Sigmoid colon (tissue), 7 donors: Measurements from ENCODE around the gene SLC9A1. TPM values are rescaled to one million over a fixed set of nuclear protein-coding genes. Genes with fewer than 3 reads are reported as not detected.

Experiments used
- DNase-seq: peaks from one replicate; pipeline ENCODE4 v3.0.0-alpha.2; 2019
- H3K27ac ChIP-seq, 4 donors: fragments of 200-600 bp; sonication (generic); one replicate each; pipeline ENCODE4 v1.5.1; 2016 to 2019; ENCODE audit warnings: mild to moderate bottlenecking in 1 of 4
- H3K27me3 ChIP-seq, 3 donors: fragments of 200-600 bp; sonication (generic); one replicate each; pipeline ENCODE4 v1.5.1; 2019; ENCODE audit warnings: mild to moderate bottlenecking in 1 of 3
- H3K36me3 ChIP-seq, 4 donors: fragments of 200-600 bp; sonication (generic); one replicate each; pipeline ENCODE4 v1.5.1; 2016 to 2019
- H3K4me1 ChIP-seq, 4 donors: fragments of 200-600 bp; sonication (generic); one replicate each; pipeline ENCODE4 v1.5.1; 2017 to 2019
- H3K4me3 ChIP-seq, 4 donors: fragments of 200-600 bp; sonication (generic); one replicate each; pipeline ENCODE4 v1.5.1; 2017 to 2019; ENCODE audit warnings: mild to moderate bottlenecking in 2 of 4, moderate library complexity in 1 of 4
- H3K9me3 ChIP-seq, 4 donors: fragments of 200-600 bp in 3 of 4; sonication (generic) in 3 of 4; one replicate each; pipeline versions ENCODE4 v1.5.1 to v1.6.1; 2013 to 2019
- EP300 ChIP-seq, 4 donors: sonication (generic); formaldehyde crosslinking; IDR thresholded peaks; one replicate each; pipeline ENCODE4 v1.6.1; 2017; ENCODE audit warnings: antibody characterized with exemption in 4 of 4
- POLR2A ChIP-seq, 2 donors: fragments of 450-650 bp; IDR thresholded peaks; one replicate each; pipeline ENCODE4 v1.6.1; 2016; ENCODE audit warnings: antibody characterized with exemption in 2 of 2, mild to moderate bottlenecking in 2 of 2, moderate library complexity in 2 of 2
- POLR2AphosphoS5 ChIP-seq, 4 donors: sonication (generic); formaldehyde crosslinking; IDR thresholded peaks; one replicate each; pipeline ENCODE4 v1.6.1; 2017; ENCODE audit warnings: antibody characterized with exemption in 4 of 4
- WGBS, 2 donors: extraction: QIAGEN DNeasy Blood & Tissue Kit; methylation state at CpG; one replicate each; pipeline ENCODE4 v1.1.7; 2013; 5-methylcytosine and 5-hydroxymethylcytosine counted together
- intact Hi-C: fragments of 100-400 bp; cut with DNase I; formaldehyde crosslinking; loops from one replicate; pipeline ENCODE4 v1.15.1; 2023
- polyA plus RNA-seq, 3 donors: library from polyadenylated mRNA; stranded (reverse); fragments of 200-250 nt; gene quantifications; one replicate each; pipeline ENCODE4 v1.2.3, GENCODE V29; 2013
- total RNA-seq, 4 donors: library from RNA; depleted of rRNA; stranded (reverse); fragments of >200 nt; gene quantifications; one replicate each; pipeline ENCODE4 v1.1.0, GENCODE V29; 2016
- TF ChIP-seq, protein P1 (sequence below), 4 experiments: fragments of 450-650 bp in 3 of 4; fragments of 200-600 bp in 1 of 4; IDR thresholded peaks; one replicate each; pipeline ENCODE4 v1.5.1; 2016 to 2019; ENCODE audit warnings: antibody characterized with exemption in 4 of 4, mild to moderate bottlenecking in 3 of 4, moderate library complexity in 2 of 4
- donor health status: healthy with polysubstance abuse.
- donor health status: Bipolar disorder and iron deficiency.
- donor health status: healthy.

SLC9A1 gene
- total and polyA plus RNA-seq, 7 donors = 6.0 to 64.4 (median 12.8) TPM

DNA sequence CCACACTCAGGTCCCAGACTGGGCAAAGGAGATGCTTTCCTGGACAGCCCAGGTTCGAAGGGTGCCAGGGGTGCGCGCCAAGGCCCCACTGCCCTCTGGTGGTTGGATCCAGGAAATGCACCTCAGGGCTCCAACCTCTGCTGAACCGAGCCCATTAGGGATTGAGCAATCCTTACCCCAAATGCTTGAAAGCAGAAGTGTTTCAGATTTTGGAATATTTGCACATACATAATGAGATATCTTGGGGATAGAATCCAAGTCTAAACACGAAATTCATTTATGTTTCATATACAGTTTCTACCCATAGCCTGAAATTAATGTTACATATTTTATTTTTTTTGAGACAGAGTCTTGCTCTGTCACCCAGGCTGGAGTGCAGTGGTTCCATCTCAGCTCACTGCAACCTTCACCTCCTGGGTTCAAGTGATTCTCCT is 57.4 kb downstream of the SLC9A1 start:
- 1 to 2% methylated on average over 5 of the region's 5 CpGs for WGBS, 2 donors
- H3K27ac ChIP-seq = no peak overlapping the region
- peak; percentile 92 for DNase-seq
- no peak overlapping the region for H3K4me3 ChIP-seq
- TF ChIP-seq POLR2A (IDR thresholded peaks at IDR 0.05) (no peak), POLR2AphosphoS5 (IDR thresholded peaks at IDR 0.05) (peak; percentile 13 to 66 (median 44))
- TF ChIP-seq, protein P1, sequence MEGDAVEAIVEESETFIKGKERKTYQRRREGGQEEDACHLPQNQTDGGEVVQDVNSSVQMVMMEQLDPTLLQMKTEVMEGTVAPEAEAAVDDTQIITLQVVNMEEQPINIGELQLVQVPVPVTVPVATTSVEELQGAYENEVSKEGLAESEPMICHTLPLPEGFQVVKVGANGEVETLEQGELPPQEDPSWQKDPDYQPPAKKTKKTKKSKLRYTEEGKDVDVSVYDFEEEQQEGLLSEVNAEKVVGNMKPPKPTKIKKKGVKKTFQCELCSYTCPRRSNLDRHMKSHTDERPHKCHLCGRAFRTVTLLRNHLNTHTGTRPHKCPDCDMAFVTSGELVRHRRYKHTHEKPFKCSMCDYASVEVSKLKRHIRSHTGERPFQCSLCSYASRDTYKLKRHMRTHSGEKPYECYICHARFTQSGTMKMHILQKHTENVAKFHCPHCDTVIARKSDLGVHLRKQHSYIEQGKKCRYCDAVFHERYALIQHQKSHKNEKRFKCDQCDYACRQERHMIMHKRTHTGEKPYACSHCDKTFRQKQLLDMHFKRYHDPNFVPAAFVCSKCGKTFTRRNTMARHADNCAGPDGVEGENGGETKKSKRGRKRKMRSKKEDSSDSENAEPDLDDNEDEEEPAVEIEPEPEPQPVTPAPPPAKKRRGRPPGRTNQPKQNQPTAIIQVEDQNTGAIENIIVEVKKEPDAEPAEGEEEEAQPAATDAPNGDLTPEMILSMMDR (IDR thresholded peaks at IDR 0.05) = peak; percentile 95 to 98 (median 96)
- H3K9me3 ChIP-seq = no peaks in the 10 kb centered on the region
- peaks cover 0 to 15% (median 2%) of the 10 kb centered on the region in 4 donors for H3K36me3 ChIP-seq
- peaks cover 0 to 27% (median 23%) of the 10 kb centered on the region in 4 donors for H3K4me1 ChIP-seq
- intact Hi-C loops = loop anchor here (1.0 kb wide), 2 partner anchors 53 to 100 kb away; no protein-coding TSS in a partner anchor
- no peaks in the 10 kb centered on the region for H3K27me3 ChIP-seq

DNA sequence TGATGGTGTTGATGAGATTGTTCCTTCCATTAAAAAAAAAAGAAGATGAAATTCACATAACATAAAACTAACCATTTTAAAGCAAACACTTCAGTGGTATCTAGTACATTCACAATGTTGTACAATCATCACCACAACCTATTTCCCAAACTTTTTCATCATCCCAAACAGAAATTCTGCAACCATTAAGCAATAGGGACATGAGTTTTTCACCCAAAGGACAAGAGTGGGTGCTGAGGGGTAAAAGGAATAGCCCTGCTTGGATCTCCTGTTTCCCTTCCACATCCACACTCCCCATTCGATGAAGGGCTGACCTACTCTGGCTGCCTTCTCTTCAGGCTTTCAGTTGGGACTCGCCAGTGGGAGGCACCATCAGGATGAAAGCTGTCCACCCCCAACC is 59.3 kb downstream of the SLC9A1 start:
- 78 to 94% methylated on average over 2 of the region's 2 CpGs for WGBS, 2 donors
- H3K4me1 ChIP-seq = peaks cover 0 to 31% (median 23%) of the 10 kb centered on the region in 4 donors
- no peak overlapping the region for H3K27ac ChIP-seq
- H3K4me3 ChIP-seq = no peak overlapping the region
- H3K27me3 ChIP-seq = no peaks in the 10 kb centered on the region
- H3K36me3 ChIP-seq = peaks cover 0 to 2% (median 0%) of the 10 kb centered on the region in 4 donors
- TF ChIP-seq EP300 (IDR thresholded peaks at IDR 0.05) (no peak), POLR2AphosphoS5 (IDR thresholded peaks at IDR 0.05) (no peak), POLR2A (IDR thresholded peaks at IDR 0.05) (no peak)
- TF ChIP-seq, protein P1 (IDR thresholded peaks at IDR 0.05) = no peak
- DNase-seq = no peak
- intact Hi-C loops = no loop called here
- H3K9me3 ChIP-seq = no peaks in the 10 kb centered on the region

DNA sequence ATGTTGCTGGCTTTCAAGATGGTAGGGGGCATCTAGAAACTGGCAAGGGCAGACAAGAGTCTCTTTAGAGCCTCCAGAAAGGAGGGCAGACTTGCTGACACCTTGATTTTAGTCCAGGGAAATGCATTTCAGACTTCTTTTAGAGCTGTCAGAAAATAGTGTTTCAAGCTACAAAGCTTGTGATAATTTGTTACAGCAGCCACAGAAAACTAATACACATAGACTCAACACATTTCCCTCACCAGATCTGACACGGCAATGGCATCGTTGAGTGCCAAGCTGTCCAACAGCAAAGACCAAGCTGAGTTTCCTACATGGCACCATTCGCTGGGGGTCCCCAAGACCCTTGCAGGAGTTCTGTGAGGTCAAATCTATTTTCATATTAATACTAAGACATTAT is 62.0 kb downstream of the SLC9A1 start:
- no peak for DNase-seq
- no peak overlapping the region for H3K4me3 ChIP-seq
- H3K4me1 ChIP-seq = peaks cover 0 to 8% (median 0%) of the 10 kb centered on the region in 4 donors
- TF ChIP-seq POLR2AphosphoS5 (IDR thresholded peaks at IDR 0.05) (no peak), EP300 (IDR thresholded peaks at IDR 0.05) (no peak), POLR2A (IDR thresholded peaks at IDR 0.05) (no peak)
- TF ChIP-seq, protein P1 (IDR thresholded peaks at IDR 0.05) = no peak
- H3K27me3 ChIP-seq = no peaks in the 10 kb centered on the region
- H3K36me3 ChIP-seq = no peaks in the 10 kb centered on the region
- H3K27ac ChIP-seq = no peak overlapping the region
- H3K9me3 ChIP-seq = no peaks in the 10 kb centered on the region
- 95% methylated on average over 3 of the region's 3 CpGs for WGBS, 2 donors
- intact Hi-C loops = no loop called here

DNA sequence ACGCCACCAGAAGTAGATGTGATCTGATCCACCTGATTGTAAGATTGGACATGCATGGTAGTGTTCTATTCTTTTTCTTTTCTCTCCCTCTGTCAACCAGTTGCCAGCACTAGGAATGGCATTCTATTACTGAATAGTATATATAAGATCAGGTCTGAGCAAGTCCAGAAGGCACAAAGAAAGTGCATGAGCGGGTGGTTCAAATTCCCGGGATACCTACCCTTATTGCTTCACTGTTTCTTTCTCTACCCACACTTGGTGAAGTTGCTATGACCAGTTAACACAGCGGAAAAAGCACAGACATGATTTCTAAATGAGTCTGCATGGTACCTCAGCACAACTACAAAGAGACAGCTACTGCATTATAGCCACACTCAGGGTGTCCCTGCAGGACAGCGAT is 64.0 kb downstream of the SLC9A1 start:
- Histone ChIP-seq H3K4me1 (peaks cover 0 to 4% (median 0%) of the 10 kb centered on the region in 4 donors), H3K27ac (no peak overlapping the region), H3K4me3 (no peak overlapping the region), H3K9me3 (no peaks in the 10 kb centered on the region), H3K27me3 (no peaks in the 10 kb centered on the region), H3K36me3 (no peaks in the 10 kb centered on the region)
- TF ChIP-seq EP300 (IDR thresholded peaks at IDR 0.05) (peak in 1 of 4 donors; percentile 13), POLR2AphosphoS5 (IDR thresholded peaks at IDR 0.05) (no peak), POLR2A (IDR thresholded peaks at IDR 0.05) (no peak)
- TF ChIP-seq, protein P1 (IDR thresholded peaks at IDR 0.05) = no peak
- DNase-seq = no peak
- intact Hi-C loops = no loop called here
- WGBS, 2 donors = 89 to 90% methylated on average over 5 of the region's 5 CpGs
